Peyer's patch (tissue), 4 donors: ENCODE measurements around the gene ITSN2.

ENCODE experiments used
- CTCF ChIP-seq, 6 experiments: fragments of 450-650 bp in 4 of 6; fragments of 200-600 bp in 2 of 6; sonication (generic) in 1 of 6; IDR thresholded peaks; one replicate each; pipeline ENCODE4 v1.5.1; 2017 to 2019; ENCODE audit warnings: antibody characterized with exemption in 6 of 6, mild to moderate bottlenecking in 3 of 6, moderate library complexity in 1 of 6
- POLR2A ChIP-seq, 2 donors: fragments of 450-650 bp; IDR thresholded peaks; one replicate each; pipeline ENCODE4 v1.5.1; 2017; ENCODE audit warnings: antibody characterized with exemption in 2 of 2, mild to moderate bottlenecking in 2 of 2, moderate library complexity in 2 of 2

GRCh38 chr2:24359129-24360049, 947 bp downstream of the ITSN2 start:
- TF ChIP-seq CTCF (IDR thresholded peaks at IDR 0.05): no peak
- peak in 1 of 2 donors; percentile 53 for TF ChIP-seq POLR2A (IDR thresholded peaks at IDR 0.05)
